ENCODE results near the gene FRMD1.

DNA sequence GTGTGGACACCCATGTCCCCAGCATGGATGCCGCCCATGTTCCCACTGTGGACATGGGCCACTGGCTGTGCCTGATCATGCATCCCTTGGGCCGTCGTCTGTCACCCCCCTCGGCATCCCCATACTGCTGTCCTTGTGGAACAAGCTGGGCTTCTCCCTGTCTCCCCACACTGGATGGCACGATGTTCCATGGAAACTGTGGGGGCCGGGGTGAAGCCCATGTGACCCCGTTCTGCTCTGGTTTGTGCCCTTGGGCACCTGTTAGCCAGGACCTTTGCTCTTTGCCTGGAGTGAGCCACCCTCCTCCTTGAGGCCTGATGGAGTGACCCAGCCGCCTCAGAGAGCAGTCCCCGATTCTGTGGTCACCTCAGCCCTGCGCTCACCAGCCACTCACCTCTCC, 7.6 kb upstream of the FRMD1 start:
- TF ChIP-seq, protein P1, sequence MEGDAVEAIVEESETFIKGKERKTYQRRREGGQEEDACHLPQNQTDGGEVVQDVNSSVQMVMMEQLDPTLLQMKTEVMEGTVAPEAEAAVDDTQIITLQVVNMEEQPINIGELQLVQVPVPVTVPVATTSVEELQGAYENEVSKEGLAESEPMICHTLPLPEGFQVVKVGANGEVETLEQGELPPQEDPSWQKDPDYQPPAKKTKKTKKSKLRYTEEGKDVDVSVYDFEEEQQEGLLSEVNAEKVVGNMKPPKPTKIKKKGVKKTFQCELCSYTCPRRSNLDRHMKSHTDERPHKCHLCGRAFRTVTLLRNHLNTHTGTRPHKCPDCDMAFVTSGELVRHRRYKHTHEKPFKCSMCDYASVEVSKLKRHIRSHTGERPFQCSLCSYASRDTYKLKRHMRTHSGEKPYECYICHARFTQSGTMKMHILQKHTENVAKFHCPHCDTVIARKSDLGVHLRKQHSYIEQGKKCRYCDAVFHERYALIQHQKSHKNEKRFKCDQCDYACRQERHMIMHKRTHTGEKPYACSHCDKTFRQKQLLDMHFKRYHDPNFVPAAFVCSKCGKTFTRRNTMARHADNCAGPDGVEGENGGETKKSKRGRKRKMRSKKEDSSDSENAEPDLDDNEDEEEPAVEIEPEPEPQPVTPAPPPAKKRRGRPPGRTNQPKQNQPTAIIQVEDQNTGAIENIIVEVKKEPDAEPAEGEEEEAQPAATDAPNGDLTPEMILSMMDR (IDR thresholded peaks at IDR 0.05): no peak
- TF ChIP-seq POLR2A (IDR thresholded peaks at IDR 0.05): no peak
